ENCODE measurements around the gene TACC2.
"Not testable (repeated sequence)": the region's sequence is repeated elsewhere in the genome, so short reads cannot be mapped to it uniquely, and the experiment has no call there.

The TACC2 gene

DNA sequence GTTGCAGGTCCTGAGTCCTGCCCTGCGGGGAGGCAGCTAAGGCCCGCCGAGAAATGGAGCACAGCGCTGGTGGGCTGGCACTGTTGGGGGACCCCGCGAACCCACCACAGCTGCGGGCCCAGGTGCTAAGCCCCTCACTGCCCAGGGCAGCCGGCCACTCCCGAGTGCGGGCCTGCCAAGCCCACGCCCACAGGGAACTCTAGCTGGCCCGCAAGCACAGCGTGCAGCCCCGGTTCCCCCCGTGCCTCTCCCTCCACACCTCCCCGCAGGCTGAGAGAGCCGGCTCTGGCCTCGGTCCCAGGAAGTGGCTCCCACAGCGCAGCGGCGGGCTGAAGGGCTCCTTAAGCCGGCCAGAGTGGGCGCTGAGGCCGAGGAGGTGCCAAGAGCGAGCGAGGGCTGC lies 10.5 kb upstream of the TACC2 start:
- no peak for DNase-seq (ENCODE audit: low read depth)

DNA sequence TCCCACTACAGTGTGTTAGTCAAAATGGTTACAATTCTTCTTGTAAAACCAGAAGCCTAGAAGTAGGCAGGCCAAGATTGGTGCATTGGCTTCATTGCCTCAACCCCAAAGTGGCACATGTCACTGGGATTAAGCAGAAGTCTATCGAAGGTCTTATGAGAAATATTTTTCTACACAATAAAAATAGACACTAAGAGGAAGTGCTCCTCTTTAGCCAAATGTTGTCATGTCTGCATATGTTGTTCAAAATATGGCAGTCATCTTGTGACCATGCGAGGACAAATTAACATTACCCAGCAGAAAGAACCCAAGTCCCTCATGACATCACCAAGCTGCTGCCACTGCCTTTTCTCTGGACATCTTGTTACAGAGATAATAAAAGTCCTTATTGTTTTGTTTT lies 7.6 kb upstream of the TACC2 start:
- no peak for DNase-seq (ENCODE audit: low read depth)

- no peak for DNase-seq (ENCODE audit: low read depth)
Measured at GRCh38 chr10:121983852-121984251, 5.1 kb upstream of the TACC2 start.

GRCh38 chr10:121984463-121984862 lies 4.5 kb upstream of the TACC2 start:
- no peak for DNase-seq (ENCODE audit: low read depth)

- DNase-seq (ENCODE audit: low read depth), result no peak
Measured at GRCh38 chr10:121990015-121990677, 1.2 kb downstream of the TACC2 start.

DNA sequence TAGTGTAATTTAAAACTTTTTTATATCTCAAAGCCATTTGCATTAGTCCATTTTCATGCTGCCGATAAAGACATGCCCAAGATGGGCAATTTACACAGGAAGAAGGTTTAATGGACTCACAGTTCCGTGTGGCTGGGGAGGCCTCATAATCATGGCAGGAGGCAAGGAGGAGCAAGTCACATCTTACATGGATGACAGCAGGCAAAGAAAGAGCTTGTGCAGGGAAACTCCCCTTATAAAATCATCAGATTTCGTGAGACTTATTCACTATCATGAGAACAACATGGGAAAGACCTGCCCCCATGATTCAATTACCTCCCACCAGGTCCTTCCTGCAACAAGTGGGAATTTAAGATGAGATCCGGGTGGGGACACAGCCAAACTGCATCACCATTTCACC lies 2.8 kb downstream of the TACC2 start:
- DNase-seq (ENCODE audit: low read depth), result not testable (repeated sequence)

DNA sequence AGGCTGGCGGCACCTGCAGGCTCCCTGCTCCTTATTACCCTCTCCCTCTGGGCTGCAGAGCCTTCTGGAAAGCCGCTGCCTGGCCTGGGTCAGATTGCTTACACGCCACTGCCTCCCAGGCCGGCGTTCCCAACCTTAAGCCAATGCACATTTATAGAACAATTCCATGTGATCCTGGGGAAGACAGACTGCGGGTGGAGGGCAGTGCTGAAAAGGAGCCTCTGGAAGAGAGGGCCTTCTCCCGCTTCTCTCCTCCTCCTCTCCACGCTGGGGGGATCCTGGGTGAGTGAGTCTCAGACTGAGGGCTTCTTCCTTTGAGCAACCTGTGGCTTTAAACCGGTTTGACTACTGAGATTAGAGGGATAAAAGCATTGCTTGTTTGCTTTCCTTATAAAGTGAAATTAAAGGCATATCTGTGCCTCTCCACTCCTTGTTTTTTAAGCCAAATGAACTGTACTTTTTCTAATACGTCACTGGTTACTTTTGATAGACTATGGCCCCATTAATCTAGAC lies 5.5 kb downstream of the TACC2 start:
- DNase-seq (ENCODE audit: low read depth), result no peak

DNA sequence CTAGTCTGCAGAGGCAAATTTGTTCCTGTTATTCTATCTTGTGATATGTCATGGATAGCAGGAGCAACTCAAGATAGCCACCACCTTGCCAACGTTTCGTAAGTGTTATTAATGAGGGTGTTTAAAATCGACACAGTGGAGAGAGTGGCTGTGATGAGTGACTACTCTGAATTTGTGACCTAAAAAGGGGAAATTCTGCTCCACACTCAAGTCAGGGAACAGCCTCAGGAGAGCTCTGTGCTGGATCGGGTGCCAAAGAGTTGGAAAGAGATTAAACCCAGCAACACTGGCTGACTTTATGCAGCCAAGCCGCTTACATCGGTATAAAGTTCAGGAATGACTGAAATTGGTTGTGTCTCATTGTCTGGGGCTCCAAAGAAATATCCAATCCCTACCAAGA lies 9.5 kb downstream of the TACC2 start:
- DNase-seq (ENCODE audit: low read depth), result no peak

- DNase-seq (ENCODE audit: low read depth), result peak; percentile 20
Measured at GRCh38 chr10:121999301-121999700, 10.3 kb downstream of the TACC2 start.

- DNase-seq (ENCODE audit: low read depth), result no peak
Measured at GRCh38 chr10:122001698-122002097, 12.7 kb downstream of the TACC2 start.

DNA sequence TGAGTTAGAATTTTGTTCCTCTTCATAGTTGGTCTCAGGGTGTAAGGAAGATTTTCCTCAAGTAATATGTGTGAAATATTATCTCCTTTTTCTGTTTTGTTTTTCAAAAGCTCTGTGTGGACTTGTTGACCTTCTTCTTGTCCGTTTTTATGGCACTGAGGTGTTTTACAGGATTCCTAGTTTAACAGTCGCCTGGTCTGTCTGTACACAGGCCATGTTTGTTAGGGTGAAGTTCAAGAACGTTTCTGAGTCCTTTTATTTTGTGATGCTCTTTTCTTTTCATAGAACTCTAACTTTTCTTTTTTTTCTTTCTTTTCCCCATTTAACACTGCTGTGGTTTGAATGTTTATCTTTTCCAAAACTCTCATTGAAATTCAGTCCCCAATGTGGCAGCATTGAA lies 18.5 kb downstream of the TACC2 start:
- DNase-seq (ENCODE audit: low read depth), result no peak

GRCh38 chr10:122010405-122011050 lies 21.6 kb downstream of the TACC2 start:
- no peak for DNase-seq (ENCODE audit: low read depth)

GRCh38 chr10:122012731-122013130 lies 23.8 kb downstream of the TACC2 start:
- no peak for DNase-seq (ENCODE audit: low read depth)

- no peak for DNase-seq (ENCODE audit: low read depth)
Measured at GRCh38 chr10:122013311-122013780, 24.4 kb downstream of the TACC2 start.

GRCh38 chr10:122014652-122015248 lies 25.8 kb downstream of the TACC2 start:
- no peak for DNase-seq (ENCODE audit: low read depth)

GRCh38 chr10:122017926-122018325 lies 29.0 kb downstream of the TACC2 start:
- not testable (repeated sequence) for DNase-seq (ENCODE audit: low read depth)

GRCh38 chr10:122018491-122018890 lies 29.5 kb downstream of the TACC2 start:
- DNase-seq (ENCODE audit: low read depth), result no peak

DNA sequence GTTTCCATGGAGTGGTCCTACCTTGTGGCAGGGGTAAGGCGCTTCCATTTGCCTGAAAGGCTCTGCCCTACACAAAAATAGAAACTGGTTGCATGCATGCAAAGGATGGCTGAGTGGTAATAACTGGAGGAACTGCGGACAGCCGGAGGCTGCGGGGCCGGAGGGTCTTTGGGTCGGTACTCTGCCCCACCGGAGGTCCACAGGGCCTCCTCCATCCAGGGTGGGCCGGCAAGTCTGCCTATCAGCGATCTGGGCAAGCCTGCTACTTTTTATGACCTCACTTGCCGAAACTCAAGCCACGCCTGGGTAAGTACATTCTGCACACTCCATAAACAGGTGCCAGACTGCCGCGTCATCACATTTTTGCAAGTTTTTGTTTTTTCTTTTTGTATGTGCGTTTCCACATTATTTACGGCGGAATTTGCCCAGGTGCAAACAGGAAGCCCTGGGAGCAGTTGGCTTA lies 30.0 kb downstream of the TACC2 start:
- DNase-seq (ENCODE audit: low read depth), result no peak

DNA sequence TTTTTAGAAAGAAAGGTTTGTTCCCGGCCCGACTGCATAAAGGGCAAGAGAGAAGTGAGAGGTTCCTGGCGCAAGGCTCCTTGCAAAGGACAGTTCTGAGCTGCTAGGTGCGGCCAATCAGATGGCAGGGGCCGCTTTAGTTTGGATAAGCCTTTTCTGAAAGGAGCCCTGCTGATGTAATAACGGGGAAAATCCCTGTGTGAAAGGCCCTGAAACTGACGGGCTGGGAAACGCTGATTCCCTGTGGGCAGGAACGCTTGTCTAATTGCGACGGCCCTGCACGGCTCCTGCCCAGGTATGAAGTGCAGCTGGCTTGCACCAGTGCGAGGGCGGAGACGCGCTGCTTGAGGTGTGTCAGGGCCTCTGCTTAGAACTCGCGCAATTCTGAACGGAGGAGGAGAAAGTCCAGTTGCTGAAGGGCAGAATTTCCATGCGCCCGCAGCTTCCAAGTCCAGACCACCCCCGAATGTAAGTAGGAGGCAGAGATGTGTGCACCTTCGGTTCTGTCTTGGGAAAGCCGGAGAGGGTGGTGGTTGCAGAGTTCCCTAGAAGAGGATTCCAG lies 30.5 kb downstream of the TACC2 start:
- DNase-seq (ENCODE audit: low read depth), result no peak

GRCh38 chr10:122020226-122020625 lies 31.3 kb downstream of the TACC2 start:
- no peak for DNase-seq (ENCODE audit: low read depth)

DNA sequence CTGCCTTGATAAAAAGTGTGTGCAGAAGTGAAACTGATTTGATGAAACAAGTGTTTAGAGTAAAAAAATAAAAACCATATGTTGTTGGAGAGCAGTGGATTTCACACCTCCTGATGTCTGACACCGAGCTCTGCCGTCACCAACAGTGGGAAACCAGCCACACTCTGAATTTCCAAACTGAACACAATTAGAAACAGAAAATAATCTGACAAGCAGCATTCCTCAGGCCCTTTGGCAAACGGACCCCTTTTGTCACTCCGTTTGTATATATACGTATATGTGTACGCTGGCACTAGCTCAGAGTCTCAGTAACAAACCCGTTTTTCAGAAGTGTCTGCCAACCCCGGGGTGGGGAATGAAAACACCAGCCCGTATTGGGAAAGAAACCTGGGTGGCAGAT lies 32.4 kb downstream of the TACC2 start:
- no peak for DNase-seq (ENCODE audit: low read depth)

DNA sequence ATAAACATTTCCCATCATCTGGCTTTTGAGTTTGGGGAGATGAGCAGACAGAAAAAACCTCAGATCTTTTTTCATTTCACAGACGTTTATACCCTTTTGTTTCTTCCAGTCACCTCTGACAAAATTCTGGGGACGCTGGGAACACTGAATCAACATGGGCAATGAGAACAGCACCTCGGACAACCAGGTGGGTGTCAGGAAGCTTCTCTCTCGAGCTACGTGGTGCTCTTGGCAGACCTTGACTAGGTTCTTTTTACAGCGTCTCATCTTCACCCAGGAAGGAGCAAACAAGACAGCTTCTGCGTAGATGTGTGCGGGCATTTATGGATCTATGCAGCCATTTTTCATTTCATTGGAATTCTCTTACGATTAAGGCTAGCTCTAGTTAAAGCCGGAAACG lies 32.9 kb downstream of the TACC2 start:
- no peak for DNase-seq (ENCODE audit: low read depth)

DNA sequence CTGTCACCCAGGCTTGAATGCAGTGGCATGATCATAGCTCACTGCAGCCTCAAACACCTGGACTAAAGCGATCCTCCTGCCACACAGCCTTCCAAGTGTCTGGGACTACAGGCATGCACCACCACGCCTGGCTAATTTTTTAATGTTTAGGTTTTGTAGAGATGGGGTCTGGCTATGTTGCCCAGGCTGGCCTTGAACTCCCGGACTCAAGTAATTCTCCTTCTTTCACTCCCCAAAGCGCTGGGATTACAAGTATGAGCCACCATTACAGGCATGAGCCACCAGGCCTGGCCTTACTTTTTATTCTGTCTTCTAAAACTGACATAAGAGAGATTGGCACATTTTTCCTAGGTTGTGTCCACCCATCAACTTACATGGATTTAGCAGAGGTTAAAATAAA lies 33.3 kb downstream of the TACC2 start:
- DNase-seq (ENCODE audit: low read depth), result no peak
